GM23248 (cell line): ENCODE data around the gene STT3A.

ENCODE experiments used
- EZH2 ChIP-seq: fragments of 200-600 bp; sonication (generic); IDR thresholded peaks from 2 replicates; pipeline ENCODE4 v1.6.1; 2018; ENCODE audit warnings: antibody characterized with exemption, mild to moderate bottlenecking; ENCODE audit not compliant: insufficient read depth, poor library complexity, severe bottlenecking
- EZH2phosphoT487 ChIP-seq: fragments of 200-600 bp; sonication (generic); IDR thresholded peaks from 2 replicates; pipeline ENCODE4 v1.6.1; 2018; ENCODE audit warnings: antibody characterized with exemption, moderate library complexity, mild to moderate bottlenecking, low read depth; ENCODE audit not compliant: insufficient read depth

GRCh38 chr11:125550780-125551179 lies 41.9 kb upstream of the STT3A start:
- TF ChIP-seq EZH2 (no peak), EZH2phosphoT487 (no peak)
